ENCODE results near the gene TUBGCP3. TPM values are rescaled to one million over a fixed set of nuclear protein-coding genes. Genes with fewer than 3 reads are reported as not detected.

TUBGCP3 gene
- total and polyA plus RNA-seq, 4 donors: 10.9 to 40.2 (median 26.9) TPM

DNA sequence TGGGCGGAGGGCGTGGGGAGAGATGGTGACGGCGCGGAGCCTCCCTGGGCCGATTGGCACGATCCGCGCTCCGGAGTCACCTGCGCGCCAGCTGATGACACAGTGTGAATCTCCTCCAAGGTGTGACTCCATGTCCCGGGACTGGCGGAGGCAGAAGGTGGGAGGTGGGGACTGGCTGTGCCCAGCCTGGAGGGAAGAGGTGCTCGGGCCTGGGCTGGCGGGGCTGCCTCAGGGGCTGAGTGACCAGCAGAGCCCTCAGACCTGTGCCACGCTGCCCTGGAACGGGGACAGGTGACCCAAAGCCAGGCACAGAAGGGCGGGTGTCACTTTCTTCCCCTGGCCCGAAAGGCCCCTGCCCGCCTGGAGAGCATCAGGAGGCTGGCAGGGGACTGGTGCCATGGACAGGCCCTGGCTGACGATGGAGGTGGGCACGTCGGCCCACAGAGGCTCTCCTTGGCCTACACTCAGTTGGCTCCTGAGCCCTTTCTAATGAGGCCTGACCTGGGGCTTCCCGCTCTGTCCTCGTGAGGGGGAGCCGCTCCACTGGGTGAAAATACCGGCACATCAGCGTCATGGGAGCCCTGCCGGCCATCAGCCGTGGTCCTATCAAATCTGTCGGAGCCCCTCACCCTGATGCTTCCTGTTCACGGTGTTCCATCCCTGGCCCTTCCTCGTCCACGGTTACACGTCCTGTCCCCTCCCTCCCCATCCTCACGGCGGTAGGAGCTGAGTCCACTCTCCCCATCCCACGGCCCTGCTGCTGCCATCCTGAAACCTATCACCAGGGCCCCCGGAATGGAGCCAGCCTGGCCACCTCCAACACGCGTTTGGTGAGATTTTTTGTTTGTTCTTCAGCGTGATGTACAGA lies 136.2 kb downstream of the TUBGCP3 start:
- H3K4me3 ChIP-seq: no peak overlapping the region
- WGBS, 2 donors: 81 to 85% methylated on average over 41 to 43 of the region's 43 CpGs
- DNase-seq (peak in 1 of 3 donors; percentile 10), ATAC-seq (ENCODE audit: insufficient read depth, low FRiP score) (no peak)
- peaks cover 0 to 5% (median 0%) of the 10 kb centered on the region in 5 donors for H3K4me1 ChIP-seq (ENCODE audit: control insufficient read depth in 5 of 5, insufficient read depth in 5 of 5, low read length in 5 of 5)
- H3K27me3 ChIP-seq (ENCODE audit: control insufficient read depth in 3 of 3, insufficient read depth in 3 of 3, low read length in 2 of 3): no peaks in the 10 kb centered on the region
- TF ChIP-seq, protein P1, sequence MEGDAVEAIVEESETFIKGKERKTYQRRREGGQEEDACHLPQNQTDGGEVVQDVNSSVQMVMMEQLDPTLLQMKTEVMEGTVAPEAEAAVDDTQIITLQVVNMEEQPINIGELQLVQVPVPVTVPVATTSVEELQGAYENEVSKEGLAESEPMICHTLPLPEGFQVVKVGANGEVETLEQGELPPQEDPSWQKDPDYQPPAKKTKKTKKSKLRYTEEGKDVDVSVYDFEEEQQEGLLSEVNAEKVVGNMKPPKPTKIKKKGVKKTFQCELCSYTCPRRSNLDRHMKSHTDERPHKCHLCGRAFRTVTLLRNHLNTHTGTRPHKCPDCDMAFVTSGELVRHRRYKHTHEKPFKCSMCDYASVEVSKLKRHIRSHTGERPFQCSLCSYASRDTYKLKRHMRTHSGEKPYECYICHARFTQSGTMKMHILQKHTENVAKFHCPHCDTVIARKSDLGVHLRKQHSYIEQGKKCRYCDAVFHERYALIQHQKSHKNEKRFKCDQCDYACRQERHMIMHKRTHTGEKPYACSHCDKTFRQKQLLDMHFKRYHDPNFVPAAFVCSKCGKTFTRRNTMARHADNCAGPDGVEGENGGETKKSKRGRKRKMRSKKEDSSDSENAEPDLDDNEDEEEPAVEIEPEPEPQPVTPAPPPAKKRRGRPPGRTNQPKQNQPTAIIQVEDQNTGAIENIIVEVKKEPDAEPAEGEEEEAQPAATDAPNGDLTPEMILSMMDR (IDR thresholded peaks at IDR 0.05; ENCODE audit: control extremely low read depth, extremely low read depth): no peak
- peaks cover 0 to 3% (median 0%) of the 10 kb centered on the region in 4 donors for H3K9me3 ChIP-seq (ENCODE audit: control insufficient read depth in 4 of 4, insufficient read depth in 3 of 4, low read length in 3 of 4)
- no peak overlapping the region for H3K27ac ChIP-seq (ENCODE audit: low read depth in 1 of 2, low read length in 1 of 2)
- H3K36me3 ChIP-seq (ENCODE audit: control insufficient read depth in 4 of 4, insufficient read depth in 4 of 4, low read length in 4 of 4): no peaks in the 10 kb centered on the region
- no peak overlapping the region for H3K9ac ChIP-seq (ENCODE audit: insufficient read depth in 1 of 2, low read length in 2 of 2)

DNA sequence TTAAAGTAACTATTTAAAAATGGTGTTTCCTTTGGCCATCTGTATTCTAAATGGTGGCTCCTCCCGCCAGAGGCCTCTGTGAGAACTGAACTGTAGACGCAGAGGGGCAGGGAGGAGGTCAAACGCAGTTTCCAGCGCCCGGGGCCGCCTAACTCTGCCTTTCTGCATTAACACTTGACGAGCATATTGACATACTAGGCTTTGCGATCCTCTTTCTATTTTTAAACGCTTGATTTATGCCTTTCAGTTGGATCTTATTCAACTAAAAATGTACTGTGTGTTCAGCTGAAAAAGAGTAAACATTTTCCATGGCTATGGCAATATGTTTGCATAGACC lies 137.1 kb downstream of the TUBGCP3 start:
- Histone ChIP-seq H3K27me3 (ENCODE audit: control insufficient read depth in 3 of 3, insufficient read depth in 3 of 3, low read length in 2 of 3) (no peaks in the 10 kb centered on the region), H3K4me3 (no peak overlapping the region), H3K9ac (ENCODE audit: insufficient read depth in 1 of 2, low read length in 2 of 2) (no peak overlapping the region), H3K36me3 (ENCODE audit: control insufficient read depth in 4 of 4, insufficient read depth in 4 of 4, low read length in 4 of 4) (no peaks in the 10 kb centered on the region), H3K4me1 (ENCODE audit: control insufficient read depth in 5 of 5, insufficient read depth in 5 of 5, low read length in 5 of 5) (peaks cover 0 to 5% (median 0%) of the 10 kb centered on the region in 5 donors), H3K9me3 (ENCODE audit: control insufficient read depth in 4 of 4, insufficient read depth in 3 of 4, low read length in 3 of 4) (no peaks in the 10 kb centered on the region), H3K27ac (ENCODE audit: low read depth in 1 of 2, low read length in 1 of 2) (no peak overlapping the region)
- DNase-seq: peak; percentile 20 to 49 (median 28)
- ATAC-seq (ENCODE audit: insufficient read depth, low FRiP score): no peak
- WGBS, 2 donors: 42 to 64% methylated on average over 9 of the region's 9 CpGs
- TF ChIP-seq, protein P1 (IDR thresholded peaks at IDR 0.05; ENCODE audit: control extremely low read depth, extremely low read depth): no peak

DNA sequence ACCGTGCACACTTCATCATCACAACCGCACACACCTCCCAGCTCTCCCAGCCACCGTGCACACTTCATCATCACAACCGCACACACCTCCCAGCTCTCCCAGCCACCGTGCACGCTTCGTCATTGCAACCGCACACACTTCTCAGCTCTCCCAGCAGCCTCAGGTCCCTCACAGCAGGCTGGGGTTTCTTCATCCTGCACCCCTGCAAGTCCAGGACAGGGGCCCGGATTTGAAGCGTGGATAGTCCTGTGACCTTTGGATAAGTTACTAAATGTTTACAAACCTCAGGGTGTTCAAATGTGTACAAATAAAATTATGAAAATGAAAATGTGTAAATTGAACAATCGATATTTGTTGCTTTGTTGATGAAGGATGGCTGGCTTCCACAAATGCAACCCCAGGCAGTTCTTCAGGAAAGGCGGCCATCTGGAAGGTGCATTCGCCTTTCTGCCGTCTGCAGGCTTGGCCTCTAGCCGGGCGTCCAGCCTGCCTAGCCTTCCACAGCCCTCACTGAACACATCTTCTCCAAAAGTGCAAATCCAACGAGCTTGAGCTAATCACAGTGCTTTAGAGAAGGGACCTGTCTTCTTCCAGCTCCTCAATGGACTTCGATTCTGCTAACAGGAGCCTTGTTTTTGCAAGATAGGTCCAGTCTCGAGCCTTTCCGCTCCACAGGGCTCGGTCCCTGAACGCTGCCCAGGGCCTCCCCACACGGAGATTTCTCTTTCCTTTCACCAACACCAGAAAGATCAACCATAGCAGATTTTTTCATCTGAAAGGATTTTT lies 137.6 kb downstream of the TUBGCP3 start:
- Histone ChIP-seq H3K27ac (ENCODE audit: low read depth in 1 of 2, low read length in 1 of 2) (no peak overlapping the region), H3K4me1 (ENCODE audit: control insufficient read depth in 5 of 5, insufficient read depth in 5 of 5, low read length in 5 of 5) (peaks cover 0 to 5% (median 0%) of the 10 kb centered on the region in 5 donors), H3K4me3 (no peak overlapping the region), H3K9me3 (ENCODE audit: control insufficient read depth in 4 of 4, insufficient read depth in 3 of 4, low read length in 3 of 4) (no peaks in the 10 kb centered on the region), H3K9ac (ENCODE audit: insufficient read depth in 1 of 2, low read length in 2 of 2) (no peak overlapping the region), H3K27me3 (ENCODE audit: control insufficient read depth in 3 of 3, insufficient read depth in 3 of 3, low read length in 2 of 3) (peaks cover 0 to under 1% (median 0%) of the 10 kb centered on the region in 3 donors), H3K36me3 (ENCODE audit: control insufficient read depth in 4 of 4, insufficient read depth in 4 of 4, low read length in 4 of 4) (no peaks in the 10 kb centered on the region)
- WGBS, 2 donors: 87 to 89% methylated on average over 21 of the region's 23 CpGs
- TF ChIP-seq, protein P1 (IDR thresholded peaks at IDR 0.05; ENCODE audit: control extremely low read depth, extremely low read depth): no peak
- ATAC-seq (ENCODE audit: insufficient read depth, low FRiP score): no peak
- DNase-seq: no peak
